Mucosa of stomach (tissue), 1 donor: ENCODE measurements around the gene PDX1.
"Not testable (repeated sequence)": the region's sequence is repeated elsewhere in the genome, so short reads cannot be mapped to it uniquely, and the experiment has no call there.

Experiments
- H3K27me3 ChIP-seq: one replicate; pipeline ENCODE4 v1.7.0; 2013; ENCODE audit warnings: mild to moderate bottlenecking, low read length; ENCODE audit not compliant: control insufficient read depth, insufficient read depth
- H3K36me3 ChIP-seq: one replicate; pipeline ENCODE4 v1.7.0; 2013; ENCODE audit warnings: low read length; ENCODE audit not compliant: control insufficient read depth, insufficient read depth
- H3K4me1 ChIP-seq: one replicate; pipeline ENCODE4 v1.7.0; 2013; ENCODE audit warnings: mild to moderate bottlenecking, low read length; ENCODE audit not compliant: control insufficient read depth, insufficient read depth
- H3K4me3 ChIP-seq: one replicate; pipeline ENCODE4 v1.7.0; 2013; ENCODE audit warnings: low read length
- H3K9ac ChIP-seq: one replicate; pipeline ENCODE4 v1.7.0; 2013; ENCODE audit warnings: mild to moderate bottlenecking, low read length, moderate library complexity
- H3K9me3 ChIP-seq: one replicate; pipeline ENCODE4 v1.7.0; 2013; ENCODE audit warnings: mild to moderate bottlenecking, low read length, moderate library complexity; ENCODE audit not compliant: control insufficient read depth
- donor health status: Pancreatic carcinoma.

Gene PDX1

DNA sequence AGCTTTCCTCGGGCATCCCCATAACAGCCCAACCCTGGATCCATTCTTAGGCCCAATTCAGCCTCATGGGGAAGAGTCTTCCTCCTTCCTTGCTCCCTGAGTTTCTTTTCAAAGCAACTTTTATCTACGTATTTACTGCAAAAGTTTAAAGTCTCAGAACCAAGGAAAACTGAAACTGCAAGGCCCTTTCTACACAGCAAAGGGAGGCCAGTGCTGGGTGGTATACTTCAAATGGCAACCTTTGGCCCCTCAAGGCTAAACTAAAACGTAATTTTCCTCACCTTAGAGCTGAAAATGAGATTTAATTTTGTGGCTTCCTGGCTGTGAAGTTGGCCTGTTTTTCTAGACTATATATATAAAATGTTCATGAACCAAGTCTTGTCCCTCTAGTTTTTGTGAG lies 43.7 kb downstream of the PDX1 start:
- Histone ChIP-seq H3K4me3 (no peak overlapping the region), H3K4me1 (peaks cover 65% of the 10 kb centered on the region), H3K36me3 (no peaks in the 10 kb centered on the region), H3K27me3 (peaks cover 50% of the 10 kb centered on the region), H3K9ac (no peak overlapping the region), H3K9me3 (no peaks in the 10 kb centered on the region)

- Histone ChIP-seq H3K27me3 (peaks cover 57% of the 10 kb centered on the region), H3K4me1 (peaks cover 65% of the 10 kb centered on the region)
- H3K36me3 ChIP-seq, H3K9me3 ChIP-seq, H3K4me3 ChIP-seq, H3K9ac ChIP-seq: not testable (repeated sequence)
These were observed 44.4 kb downstream of the PDX1 start for GRCh38 chr13:27964206-27964605.

DNA sequence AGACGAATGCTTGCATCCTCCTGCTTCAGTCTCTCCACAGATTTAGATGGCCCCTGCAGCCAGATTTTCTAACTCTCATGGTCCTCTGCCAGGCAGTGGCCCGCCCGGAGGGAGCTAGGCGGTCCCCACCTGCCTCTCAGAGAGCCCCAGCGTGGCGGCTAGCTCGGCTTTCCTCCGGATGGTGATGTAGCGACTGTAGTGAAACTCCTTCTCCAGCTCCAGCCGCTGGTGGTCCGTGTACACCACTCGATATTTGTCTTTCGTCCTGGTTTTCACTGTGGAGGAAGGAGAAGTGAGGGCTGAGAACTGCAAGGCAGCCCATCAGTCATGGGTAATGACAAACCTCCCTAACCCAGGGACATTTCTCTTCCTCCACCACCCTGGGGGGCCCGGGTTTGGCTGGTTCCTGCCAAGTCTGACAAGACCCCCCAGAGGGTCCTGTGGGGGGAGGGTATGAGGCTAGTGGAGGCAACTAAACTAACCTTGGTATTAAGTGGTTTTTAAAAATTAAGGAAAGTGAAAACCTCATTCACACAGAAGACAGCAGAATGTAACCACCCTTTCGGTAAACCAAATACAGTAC lies 45.0 kb downstream of the PDX1 start:
- Histone ChIP-seq H3K9ac (no peak overlapping the region), H3K36me3 (no peaks in the 10 kb centered on the region), H3K4me1 (peaks cover 60% of the 10 kb centered on the region), H3K9me3 (no peaks in the 10 kb centered on the region), H3K27me3 (peaks cover 59% of the 10 kb centered on the region), H3K4me3 (no peak overlapping the region)

- no peak overlapping the region for H3K9ac ChIP-seq
- peaks cover 56% of the 10 kb centered on the region for H3K4me1 ChIP-seq
These were observed 45.5 kb downstream of the PDX1 start for GRCh38 chr13:27965343-27965739.

GRCh38 chr13:27965740-27966640 lies 46.2 kb downstream of the PDX1 start:
- Histone ChIP-seq H3K4me1 (peaks cover 53% of the 10 kb centered on the region), H3K9me3 (no peaks in the 10 kb centered on the region), H3K36me3 (no peaks in the 10 kb centered on the region), H3K27me3 (peaks cover 61% of the 10 kb centered on the region), H3K4me3 (no peak overlapping the region), H3K9ac (peak overlapping the region; percentile 57)

More at GRCh38 chr13:27965343-27965739, 45.5 kb downstream of the PDX1 start:
- Histone ChIP-seq H3K9me3 (no peaks in the 10 kb centered on the region), H3K36me3 (no peaks in the 10 kb centered on the region), H3K4me3 (no peak overlapping the region), H3K27me3 (peaks cover 61% of the 10 kb centered on the region)

DNA sequence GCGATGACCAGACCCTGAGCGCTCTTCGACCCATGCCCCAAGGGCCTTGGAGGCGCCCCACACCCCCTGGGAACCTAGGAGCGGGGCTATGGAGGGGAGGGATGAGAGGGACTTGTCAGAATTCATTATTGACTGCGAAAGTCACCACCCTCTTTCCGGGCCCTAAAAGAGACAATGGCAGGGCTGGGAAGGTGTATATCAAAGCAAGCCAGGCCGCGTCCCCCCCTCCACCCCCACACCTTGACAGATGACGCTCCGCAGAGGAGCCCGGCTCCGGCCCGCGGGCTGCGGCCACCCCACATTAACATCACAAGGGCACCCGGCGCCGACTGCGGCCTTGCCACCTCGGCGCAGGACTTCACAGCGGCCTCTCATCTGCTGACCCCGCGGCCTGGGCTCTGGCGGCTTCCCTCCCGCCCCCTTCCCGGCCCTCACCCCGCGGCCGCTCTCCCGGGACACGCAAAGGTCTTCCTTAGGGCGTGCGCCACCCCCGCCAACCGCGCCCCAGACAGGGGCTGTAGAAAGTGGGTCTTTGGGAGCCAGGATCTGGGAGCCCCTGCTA lies 46.9 kb downstream of the PDX1 start:
- Histone ChIP-seq H3K9ac (peak overlapping the region; percentile 57), H3K4me3 (peak overlapping the region; percentile 36), H3K27me3 (peaks cover 65% of the 10 kb centered on the region)

GRCh38 chr13:27967203-27967735 lies 47.5 kb downstream of the PDX1 start:
- Histone ChIP-seq H3K4me1 (peaks cover 43% of the 10 kb centered on the region), H3K9me3 (no peaks in the 10 kb centered on the region), H3K9ac (peak overlapping the region; percentile 58), H3K4me3 (peak overlapping the region; percentile 36), H3K27me3 (peaks cover 70% of the 10 kb centered on the region), H3K36me3 (no peaks in the 10 kb centered on the region)

More for the DNA sequence above, 46.9 kb downstream of the PDX1 start:
- H3K36me3 ChIP-seq = no peaks in the 10 kb centered on the region
- no peaks in the 10 kb centered on the region for H3K9me3 ChIP-seq
- peaks cover 48% of the 10 kb centered on the region for H3K4me1 ChIP-seq

GRCh38 chr13:27967736-27968315 lies 48.0 kb downstream of the PDX1 start:
- Histone ChIP-seq H3K9ac (peak overlapping the region; percentile 58), H3K4me3 (peak overlapping the region; percentile 36), H3K36me3 (no peaks in the 10 kb centered on the region), H3K27me3 (peaks cover 73% of the 10 kb centered on the region), H3K4me1 (peaks cover 38% of the 10 kb centered on the region), H3K9me3 (no peaks in the 10 kb centered on the region)

DNA sequence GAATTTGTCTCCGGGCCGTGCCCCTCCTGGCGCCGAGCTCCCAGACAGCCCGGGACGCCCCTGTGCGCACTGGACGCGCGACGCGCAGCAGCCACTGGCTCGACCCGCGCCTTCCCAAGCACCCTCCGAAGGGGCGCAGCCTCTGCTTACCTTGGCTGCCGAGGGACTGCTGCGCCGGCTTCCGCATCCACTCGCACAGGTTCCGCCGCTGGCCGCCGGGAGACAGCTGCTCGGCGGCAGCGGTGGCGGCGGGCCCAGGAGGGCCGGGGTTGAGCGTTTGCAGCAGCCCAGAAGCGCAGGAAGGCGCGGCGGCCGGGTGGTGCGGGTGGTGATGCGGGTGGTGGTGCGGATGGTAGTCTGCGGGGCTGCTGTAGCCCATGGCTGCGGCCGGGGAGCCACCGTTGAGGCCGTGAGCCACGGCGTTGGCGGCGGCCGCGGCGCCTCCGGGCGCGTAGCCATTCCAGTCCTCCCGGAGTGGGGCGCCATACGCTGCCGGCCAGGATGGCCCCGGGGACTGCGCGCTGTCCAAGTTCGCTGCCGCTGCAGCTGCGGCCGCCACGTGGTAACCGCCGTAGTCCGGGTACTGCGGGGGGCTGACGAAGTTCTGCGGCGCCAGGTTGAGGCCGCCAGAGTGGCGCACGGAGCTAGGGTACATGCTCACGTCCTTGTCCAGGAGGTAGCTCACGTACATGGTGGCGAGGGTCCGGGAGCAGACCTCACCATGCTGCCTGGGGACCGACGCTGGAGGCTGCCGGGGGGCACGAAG lies 48.7 kb downstream of the PDX1 start:
- Histone ChIP-seq H3K4me3 (peak overlapping the region; percentile 36), H3K9ac (peak overlapping the region; percentile 58), H3K36me3 (no peaks in the 10 kb centered on the region), H3K27me3 (peaks cover 79% of the 10 kb centered on the region), H3K9me3 (no peaks in the 10 kb centered on the region), H3K4me1 (peaks cover 35% of the 10 kb centered on the region)

GRCh38 chr13:27969082-27969865 lies 49.5 kb downstream of the PDX1 start, which contains the start of gene CDX2:
Gene CDX2, minus strand, starts transcription at chr13:27969315. Its CDS starts 309 bp downstream, at chr13:27969006.
- Histone ChIP-seq H3K4me3 (peak within 1 kb of the TSS; percentile 36), H3K9ac (peak within 1 kb of the TSS; percentile 58), H3K27me3 (peaks cover 86% of the 10 kb centered on the region), H3K4me1 (peaks cover 34% of the 10 kb centered on the region), H3K9me3 (no peaks in the 10 kb centered on the region), H3K36me3 (no peaks in the 10 kb centered on the region)

DNA sequence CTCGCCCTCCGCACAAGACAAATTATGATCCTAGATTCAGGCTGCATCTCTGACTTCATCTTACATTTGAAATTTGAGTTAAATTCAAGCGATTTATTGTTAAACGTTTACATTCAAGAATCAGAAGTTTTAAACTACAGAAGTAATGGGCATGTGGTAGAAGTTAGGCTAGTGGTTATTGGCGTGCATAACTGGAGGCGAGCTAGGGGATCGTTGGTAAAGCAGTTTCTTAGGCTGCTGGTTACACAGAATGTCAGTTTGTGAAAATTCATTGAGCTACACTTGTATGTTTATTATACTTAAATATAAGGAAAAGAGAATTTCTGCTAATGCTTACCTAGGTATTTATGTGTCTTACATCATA lies 50.0 kb downstream of the PDX1 start:
- H3K27me3 ChIP-seq = peaks cover 89% of the 10 kb centered on the region
- H3K9ac ChIP-seq = no peak overlapping the region
- H3K4me3 ChIP-seq = no peak overlapping the region
- no peaks in the 10 kb centered on the region for H3K9me3 ChIP-seq
- peaks cover 33% of the 10 kb centered on the region for H3K4me1 ChIP-seq
- H3K36me3 ChIP-seq = no peaks in the 10 kb centered on the region
